ENCODE data around the gene KRTAP10-11.
A peak's percentile ranks its signal among the peaks of the same experiment; 100 is the strongest.
"Not testable (repeated sequence)": the region's sequence is repeated elsewhere in the genome, so short reads cannot be mapped to it uniquely, and the experiment has no call there.

KRTAP10-11 gene

GRCh38 chr21:44684483-44684882, 38.3 kb downstream of the KRTAP10-11 start:
- Mint-ChIP-seq H3K9me3 (no peaks in the 10 kb centered on the region), H3K4me1 (peaks cover 8% of the 10 kb centered on the region)

GRCh38 chr21:44685050-44685449, 38.8 kb downstream of the KRTAP10-11 start:
- ATAC-seq; DNase-seq; H3K9me3 Mint-ChIP-seq; H3K27me3 Mint-ChIP-seq; H3K27ac Mint-ChIP-seq; H3K4me1 Mint-ChIP-seq; H3K36me3 Mint-ChIP-seq (ENCODE audit: low read depth); H3K4me3 Mint-ChIP-seq: not testable (repeated sequence)

More at GRCh38 chr21:44684483-44684882, 38.3 kb downstream of the KRTAP10-11 start:
- Mint-ChIP-seq H3K36me3 (ENCODE audit: low read depth) (no peaks in the 10 kb centered on the region), H3K27ac (no peak overlapping the region), H3K27me3 (peaks cover 1% of the 10 kb centered on the region), H3K4me3 (no peak overlapping the region)
- ATAC-seq (no peak), DNase-seq (no peak)

GRCh38 chr21:44686000-44686781, 40.0 kb downstream of the KRTAP10-11 start:
- peaks cover 9% of the 10 kb centered on the region for H3K4me1 Mint-ChIP-seq
- DNase-seq (no peak), ATAC-seq (peak; percentile 65)
- H3K27me3 Mint-ChIP-seq: peaks cover 1% of the 10 kb centered on the region
- H3K9me3 Mint-ChIP-seq: no peaks in the 10 kb centered on the region
- H3K27ac Mint-ChIP-seq: no peak overlapping the region
- no peak overlapping the region for H3K4me3 Mint-ChIP-seq
- H3K36me3 Mint-ChIP-seq (ENCODE audit: low read depth): no peaks in the 10 kb centered on the region

- no peak overlapping the region for H3K27ac Mint-ChIP-seq
- DNase-seq: no peak
- H3K36me3 Mint-ChIP-seq (ENCODE audit: low read depth): no peaks in the 10 kb centered on the region
- H3K27me3 Mint-ChIP-seq: peaks cover 1% of the 10 kb centered on the region
- no peaks in the 10 kb centered on the region for H3K9me3 Mint-ChIP-seq
- H3K4me3 Mint-ChIP-seq: no peak overlapping the region
- no peak for ATAC-seq
- peaks cover 17% of the 10 kb centered on the region for H3K4me1 Mint-ChIP-seq
Observed at GRCh38 chr21:44686843-44687561, 40.8 kb downstream of the KRTAP10-11 start.

- H3K9me3 Mint-ChIP-seq: peaks cover 2% of the 10 kb centered on the region
- H3K4me1 Mint-ChIP-seq: peaks cover 17% of the 10 kb centered on the region
- no peaks in the 10 kb centered on the region for H3K36me3 Mint-ChIP-seq (ENCODE audit: low read depth)
- DNase-seq (no peak), ATAC-seq (no peak)
- H3K27ac Mint-ChIP-seq: no peak overlapping the region
- peaks cover 1% of the 10 kb centered on the region for H3K27me3 Mint-ChIP-seq
- no peak overlapping the region for H3K4me3 Mint-ChIP-seq
Observed at GRCh38 chr21:44687671-44688070, 41.5 kb downstream of the KRTAP10-11 start.

- H3K27ac Mint-ChIP-seq; H3K4me3 Mint-ChIP-seq; ATAC-seq; H3K36me3 Mint-ChIP-seq (ENCODE audit: low read depth); DNase-seq; H3K27me3 Mint-ChIP-seq: not testable (repeated sequence)
- H3K4me1 Mint-ChIP-seq: peaks cover 20% of the 10 kb centered on the region
- peaks cover 11% of the 10 kb centered on the region for H3K9me3 Mint-ChIP-seq
Observed at GRCh38 chr21:44689740-44690139, 43.5 kb downstream of the KRTAP10-11 start.

- no peak for DNase-seq
- no peak for ATAC-seq
- H3K9me3 Mint-ChIP-seq: peaks cover 11% of the 10 kb centered on the region
- no peaks in the 10 kb centered on the region for H3K36me3 Mint-ChIP-seq (ENCODE audit: low read depth)
- H3K27me3 Mint-ChIP-seq: peaks cover 9% of the 10 kb centered on the region
- H3K4me1 Mint-ChIP-seq: peaks cover 18% of the 10 kb centered on the region
- no peak overlapping the region for H3K27ac Mint-ChIP-seq
- H3K4me3 Mint-ChIP-seq: no peak overlapping the region
Observed at GRCh38 chr21:44691686-44692085, 45.5 kb downstream of the KRTAP10-11 start.

- ATAC-seq (no peak), DNase-seq (no peak)
- H3K36me3 Mint-ChIP-seq (ENCODE audit: low read depth): no peaks in the 10 kb centered on the region
- peaks cover 19% of the 10 kb centered on the region for H3K27me3 Mint-ChIP-seq
- peaks cover 11% of the 10 kb centered on the region for H3K9me3 Mint-ChIP-seq
- H3K27ac Mint-ChIP-seq: no peak overlapping the region
- peaks cover 15% of the 10 kb centered on the region for H3K4me1 Mint-ChIP-seq
- H3K4me3 Mint-ChIP-seq: no peak overlapping the region
Observed at GRCh38 chr21:44692798-44693512, 46.7 kb downstream of the KRTAP10-11 start.

- peaks cover 15% of the 10 kb centered on the region for H3K4me1 Mint-ChIP-seq
- peaks cover 11% of the 10 kb centered on the region for H3K9me3 Mint-ChIP-seq
- H3K27ac Mint-ChIP-seq: no peak overlapping the region
- H3K27me3 Mint-ChIP-seq: peaks cover 35% of the 10 kb centered on the region
- no peak overlapping the region for H3K4me3 Mint-ChIP-seq
- no peak for DNase-seq
- ATAC-seq: no peak
- no peaks in the 10 kb centered on the region for H3K36me3 Mint-ChIP-seq (ENCODE audit: low read depth)
Observed at GRCh38 chr21:44694776-44695175, 48.6 kb downstream of the KRTAP10-11 start.

GRCh38 chr21:44695184-44695583, 49.0 kb downstream of the KRTAP10-11 start:
- Mint-ChIP-seq H3K27me3 (peaks cover 38% of the 10 kb centered on the region), H3K9me3 (peaks cover 11% of the 10 kb centered on the region), H3K4me1 (peaks cover 15% of the 10 kb centered on the region), H3K36me3 (ENCODE audit: low read depth) (no peaks in the 10 kb centered on the region), H3K4me3 (no peak overlapping the region), H3K27ac (no peak overlapping the region)
- ATAC-seq (no peak), DNase-seq (no peak)

GRCh38 chr21:44695641-44696040, 49.4 kb downstream of the KRTAP10-11 start:
- Mint-ChIP-seq H3K27me3 (peaks cover 38% of the 10 kb centered on the region), H3K27ac (no peak overlapping the region), H3K36me3 (ENCODE audit: low read depth) (no peaks in the 10 kb centered on the region), H3K9me3 (peaks cover 11% of the 10 kb centered on the region), H3K4me1 (peaks cover 15% of the 10 kb centered on the region), H3K4me3 (no peak overlapping the region)
- ATAC-seq (no peak), DNase-seq (no peak)

- peaks cover 11% of the 10 kb centered on the region for H3K4me1 Mint-ChIP-seq
- H3K9me3 Mint-ChIP-seq: peaks cover 11% of the 10 kb centered on the region
- DNase-seq (no peak), ATAC-seq (no peak)
- H3K4me3 Mint-ChIP-seq: no peak overlapping the region
- H3K27ac Mint-ChIP-seq: no peak overlapping the region
- H3K36me3 Mint-ChIP-seq (ENCODE audit: low read depth): no peaks in the 10 kb centered on the region
- peaks cover 44% of the 10 kb centered on the region for H3K27me3 Mint-ChIP-seq
Observed at GRCh38 chr21:44696572-44696971, 50.4 kb downstream of the KRTAP10-11 start.
